Measurements from ENCODE around the gene ADGRF1.
"Not testable (repeated sequence)": the region's sequence is repeated elsewhere in the genome, so short reads cannot be mapped to it uniquely, and the experiment has no call there.

ADGRF1 gene

DNA sequence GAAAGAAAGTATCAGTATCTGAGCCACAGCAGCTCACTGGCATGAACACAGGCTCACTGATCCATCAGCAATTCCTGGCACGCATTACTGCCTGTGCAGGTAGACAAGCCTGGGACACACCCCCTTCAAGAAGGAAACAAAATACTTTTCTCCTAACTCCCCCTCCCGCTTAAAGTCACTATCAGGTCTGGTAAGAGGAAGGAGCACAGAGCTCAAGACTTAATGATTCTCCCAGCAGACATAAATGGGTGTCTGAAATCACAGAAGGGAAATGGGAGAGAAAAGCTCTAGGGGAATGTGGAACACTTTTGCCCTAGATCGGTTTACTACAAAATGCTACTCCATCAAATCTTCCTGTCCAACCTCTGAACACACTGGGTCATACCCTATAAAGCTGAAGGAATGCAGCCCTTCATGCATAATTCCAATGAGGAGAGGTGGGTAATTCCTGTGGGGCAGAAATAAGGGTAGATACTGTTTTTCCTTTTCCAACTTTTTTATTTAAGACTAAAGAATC is at the start of gene ADGRF1:
TSS of gene ADGRF1 (minus strand) at position 58 of the 517 bp plus-strand sequence. CDS start 13,271 bp downstream, outside the sequence.
- DNase-seq = no peak

DNA sequence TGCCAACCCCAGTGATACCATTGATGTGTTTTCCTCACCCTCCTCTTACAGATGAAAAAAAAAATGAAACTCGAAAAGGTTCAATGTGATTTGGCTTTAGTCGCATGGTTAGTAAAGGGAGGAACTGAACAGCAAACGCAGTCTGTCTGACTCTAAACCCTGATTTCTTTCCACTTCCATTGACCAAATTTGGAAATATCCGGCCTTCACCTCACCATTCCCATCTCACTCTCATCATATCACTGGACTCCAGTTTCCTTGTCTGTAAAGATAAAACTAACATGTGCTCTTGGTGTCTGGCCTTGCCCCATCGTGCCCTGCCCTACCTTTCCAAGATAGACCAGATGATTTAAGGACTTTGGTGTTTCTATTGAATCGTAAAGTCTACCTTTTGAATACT is 48.7 kb upstream of the ADGRF1 start:
- DNase-seq = no peak

DNA sequence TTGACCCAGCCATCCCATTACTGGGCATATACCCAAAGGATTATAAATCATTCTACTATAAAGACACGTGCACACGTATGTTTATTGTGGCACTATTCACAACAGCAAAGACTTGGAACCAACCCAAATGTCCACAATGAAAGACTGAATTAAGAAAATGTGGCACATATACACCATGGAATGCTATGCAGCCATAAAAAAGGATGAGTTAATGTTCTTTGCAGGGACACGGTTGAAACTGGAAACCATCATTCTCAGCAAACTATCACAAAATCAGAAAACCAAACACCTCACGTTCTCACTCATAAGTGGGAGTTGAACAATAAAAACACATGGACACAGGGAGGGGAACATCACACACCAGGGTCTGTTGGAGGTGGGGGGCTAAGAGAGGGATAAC is 47.3 kb upstream of the ADGRF1 start:
- not testable (repeated sequence) for DNase-seq

DNA sequence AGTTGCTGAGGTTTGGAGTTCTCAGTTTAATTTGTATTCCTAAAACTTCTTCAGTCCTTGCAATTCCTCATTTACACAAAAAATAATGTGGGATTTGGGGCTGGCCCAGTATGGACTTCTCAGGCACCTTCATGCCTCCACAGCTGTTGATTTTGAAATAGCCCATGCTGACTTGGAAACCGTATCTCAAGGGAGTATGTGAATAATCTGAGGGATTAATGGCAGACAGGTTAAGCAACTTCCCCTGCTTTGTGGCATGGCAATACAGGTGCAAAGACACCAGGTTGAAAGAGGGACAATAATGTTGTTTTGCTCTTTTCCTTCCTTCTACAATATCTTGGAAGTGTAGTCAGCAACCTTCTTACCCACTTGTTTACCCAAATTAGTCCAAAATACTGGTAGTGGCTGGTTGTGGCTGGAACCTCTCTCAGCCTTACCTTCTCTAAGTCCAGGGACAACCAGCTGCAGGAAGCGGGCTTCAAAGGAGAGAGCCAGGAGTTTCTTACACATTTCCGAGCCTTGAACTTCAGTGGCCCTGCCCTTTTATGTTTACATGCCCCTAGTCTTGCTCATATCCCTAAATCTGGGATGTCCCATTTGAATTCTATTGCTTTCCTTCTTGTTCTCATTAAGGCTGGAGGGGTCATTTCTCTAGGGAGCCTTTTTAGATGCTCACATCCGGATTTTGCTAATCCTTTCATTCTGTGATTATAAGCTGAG is 44.1 kb upstream of the ADGRF1 start:
- DNase-seq = no peak

DNA sequence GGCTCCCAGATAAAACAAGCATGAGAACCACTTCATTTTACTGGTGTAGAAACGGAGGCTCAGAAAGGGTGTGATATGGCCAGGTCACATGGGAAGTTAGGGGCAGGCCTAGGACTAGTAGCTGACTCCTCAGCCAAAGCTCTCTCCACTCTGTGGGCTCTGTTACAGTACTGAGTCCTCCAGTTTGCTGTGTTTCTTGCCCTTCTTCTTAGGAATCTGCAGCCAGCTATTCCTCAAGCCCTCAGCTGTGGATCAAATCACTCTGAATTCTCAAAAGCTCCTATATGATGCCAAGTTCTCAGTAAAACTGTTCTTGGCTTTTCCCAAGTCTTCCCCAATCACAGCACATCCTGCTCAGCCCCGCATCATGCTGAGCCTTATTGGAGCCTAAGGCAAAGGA is 42.5 kb upstream of the ADGRF1 start:
- no peak for DNase-seq

DNA sequence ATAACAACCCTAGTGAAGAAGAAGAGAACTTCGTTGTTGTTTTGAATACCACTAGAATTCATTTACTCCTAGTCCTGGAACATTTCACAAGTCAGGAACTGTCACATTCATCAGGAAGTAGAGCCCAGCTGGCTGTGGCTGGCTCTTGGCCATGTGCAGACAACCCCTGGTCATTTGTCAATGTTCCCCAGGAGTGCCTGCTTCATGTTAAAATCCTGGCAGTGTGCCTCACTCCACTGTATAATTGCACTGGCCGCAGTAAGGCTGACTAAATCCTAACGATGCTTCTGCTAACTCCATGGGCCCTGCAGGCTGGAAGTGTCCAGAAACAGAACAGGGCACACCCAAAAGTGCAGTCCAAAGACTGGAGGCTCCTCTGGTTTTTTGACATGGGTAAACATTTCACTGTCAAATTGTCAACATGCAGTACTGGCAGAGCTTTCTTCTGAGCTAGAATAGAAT is 41.5 kb upstream of the ADGRF1 start:
- peak; percentile 86 for DNase-seq

DNA sequence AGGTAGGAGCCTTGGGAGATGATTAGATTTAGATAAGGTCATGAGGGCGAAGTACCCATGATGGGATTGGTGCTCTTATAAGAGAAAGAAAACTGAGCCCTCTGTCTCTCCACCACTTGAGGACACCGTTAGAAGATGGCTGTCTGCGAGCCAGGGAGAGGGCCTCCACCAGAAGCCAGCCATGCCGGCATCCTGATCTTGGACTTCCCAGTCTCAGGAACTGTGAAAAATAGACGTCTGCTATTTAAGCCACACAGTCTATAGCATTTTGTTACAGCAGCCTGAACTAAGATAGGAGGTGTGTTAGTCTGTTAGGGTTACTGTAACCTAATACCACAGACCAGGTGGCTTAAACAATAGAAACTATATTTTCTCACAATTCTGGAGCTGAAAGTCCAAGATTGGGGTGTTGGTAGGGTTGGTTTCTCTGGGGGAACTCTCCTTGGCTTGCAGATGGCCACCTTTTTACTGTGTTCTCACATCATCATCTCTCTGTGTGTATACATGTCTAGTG is 38.0 kb upstream of the ADGRF1 start:
- DNase-seq = no peak

DNA sequence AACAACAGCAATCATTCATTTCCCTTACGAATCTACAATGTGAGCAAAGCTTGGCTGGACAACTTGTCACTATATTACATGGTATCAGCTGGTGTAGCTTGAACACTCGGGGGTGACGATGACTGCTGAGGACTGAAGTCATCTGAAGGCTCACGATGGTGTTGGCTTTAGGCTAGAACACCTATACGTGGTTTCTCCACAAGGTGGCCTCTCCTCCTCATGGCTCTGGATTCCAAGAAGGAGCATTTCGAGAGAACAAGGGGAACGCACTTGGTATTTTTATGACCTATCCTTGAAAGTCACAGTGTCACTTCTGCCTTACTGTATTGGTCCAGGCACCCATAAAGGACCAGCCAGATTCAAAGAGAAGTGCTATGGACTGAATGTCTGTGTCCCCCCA is 37.5 kb upstream of the ADGRF1 start:
- DNase-seq = no peak

DNA sequence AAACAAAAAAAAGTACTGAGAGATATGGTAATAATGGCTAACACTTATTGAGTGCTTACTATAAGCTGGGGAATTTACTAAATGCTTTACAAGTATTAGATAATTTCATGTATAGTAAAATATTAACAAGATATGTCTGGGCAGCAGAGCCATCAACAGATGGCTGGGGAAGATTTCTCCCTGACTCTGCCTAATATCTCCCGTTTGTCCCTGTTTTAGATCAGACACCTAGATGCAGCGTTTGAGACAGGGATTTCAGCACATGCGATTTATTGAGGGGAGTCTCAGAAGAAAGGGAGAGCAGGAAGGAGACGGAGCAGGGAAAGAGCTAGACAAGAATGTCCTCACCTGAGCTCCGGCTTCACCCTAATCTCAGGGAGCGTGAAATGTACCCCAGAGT is 36.9 kb upstream of the ADGRF1 start:
- DNase-seq = no peak

DNA sequence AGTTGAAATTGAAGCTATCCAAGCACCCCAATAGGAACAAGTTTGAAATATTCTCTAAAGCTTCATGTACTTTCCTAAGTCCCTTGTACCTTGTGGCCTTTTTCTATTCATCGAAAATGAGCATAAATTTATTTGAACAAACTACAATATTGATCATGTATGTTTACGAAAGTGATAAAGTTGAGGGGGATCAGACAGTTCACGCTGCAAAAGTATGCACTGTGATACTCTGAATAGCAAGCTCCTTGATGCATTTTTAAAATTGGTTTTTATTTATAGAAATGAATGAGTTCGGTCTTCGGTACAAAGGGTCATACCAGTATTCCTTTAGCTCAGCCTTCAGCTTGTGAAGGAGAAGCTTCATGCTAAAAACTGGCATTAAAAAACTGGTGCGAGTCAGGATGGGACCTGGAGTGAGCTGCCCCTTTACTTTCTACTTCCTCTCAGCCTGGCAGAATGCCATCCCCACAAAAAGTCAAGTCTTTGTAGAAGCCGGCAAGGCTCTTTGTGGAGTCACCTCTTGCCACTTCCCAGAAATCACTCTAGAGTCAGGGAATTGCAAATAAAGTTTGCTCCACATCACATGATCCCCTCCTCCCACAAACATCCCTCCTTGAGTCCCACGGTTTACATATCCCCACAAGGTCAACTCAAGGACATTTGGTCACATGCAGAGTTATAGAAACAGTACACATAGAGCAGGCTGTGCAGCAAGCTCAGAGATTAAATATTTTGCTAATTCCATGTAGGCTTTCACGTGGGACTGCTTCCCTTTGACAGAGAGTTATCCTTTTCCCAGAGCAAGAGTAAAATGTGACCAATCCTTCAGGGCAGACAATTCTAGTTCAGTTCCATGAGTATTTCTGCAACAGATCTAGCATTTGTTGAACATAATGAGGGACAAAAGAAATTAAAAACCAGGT is 34.6 kb upstream of the ADGRF1 start:
- no peak for DNase-seq

DNA sequence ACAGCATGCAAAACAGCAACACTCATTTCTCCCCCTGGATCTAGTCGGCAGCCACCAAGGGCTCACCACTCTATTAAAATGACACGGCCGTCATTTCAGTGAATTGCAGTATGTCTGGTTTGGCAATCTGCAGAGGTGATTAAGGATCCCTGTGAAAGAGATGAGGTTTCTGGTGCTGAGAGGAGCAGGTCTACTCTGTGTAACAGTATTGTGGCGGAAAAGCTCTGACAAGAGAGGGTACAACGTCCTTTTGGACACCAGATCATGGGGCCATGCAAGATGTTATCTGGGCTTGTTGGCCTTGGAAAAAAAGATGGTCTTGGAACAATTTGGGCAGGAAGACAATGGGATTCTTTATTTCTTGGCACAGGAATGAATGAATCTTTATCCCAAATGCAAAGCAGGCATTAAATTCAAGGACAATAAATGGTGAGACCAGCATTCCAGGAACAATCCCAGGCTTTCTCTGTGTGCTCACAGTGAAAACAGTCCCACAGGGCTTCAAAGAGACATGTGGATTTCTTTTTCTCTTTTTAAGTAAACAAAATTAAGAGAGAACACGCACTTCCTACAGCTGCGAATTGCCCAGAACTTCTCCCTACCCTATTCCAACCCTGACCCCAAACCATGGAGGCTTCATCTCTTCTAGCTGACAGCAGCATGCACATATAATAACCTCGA is 33.7 kb upstream of the ADGRF1 start:
- no peak for DNase-seq

DNA sequence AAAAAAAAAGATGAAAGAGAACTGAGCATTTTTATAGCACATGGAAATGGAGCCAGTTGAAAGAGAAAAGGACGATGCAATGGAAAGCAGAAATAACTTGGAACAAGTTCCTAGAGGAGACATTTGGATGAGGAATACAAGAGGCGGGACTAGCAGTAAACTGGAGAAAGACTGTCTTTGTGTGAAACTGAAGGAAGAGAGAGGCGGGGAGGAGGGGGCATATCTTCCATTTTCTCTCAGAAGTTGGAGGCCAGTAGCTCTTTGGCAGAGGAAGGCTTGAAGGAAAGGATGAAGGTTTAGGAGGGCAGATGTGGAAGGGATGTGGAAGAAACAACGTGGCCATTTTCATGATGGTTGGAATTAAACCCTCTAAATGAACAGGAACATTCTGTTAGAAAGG is 33.0 kb upstream of the ADGRF1 start:
- DNase-seq = no peak

DNA sequence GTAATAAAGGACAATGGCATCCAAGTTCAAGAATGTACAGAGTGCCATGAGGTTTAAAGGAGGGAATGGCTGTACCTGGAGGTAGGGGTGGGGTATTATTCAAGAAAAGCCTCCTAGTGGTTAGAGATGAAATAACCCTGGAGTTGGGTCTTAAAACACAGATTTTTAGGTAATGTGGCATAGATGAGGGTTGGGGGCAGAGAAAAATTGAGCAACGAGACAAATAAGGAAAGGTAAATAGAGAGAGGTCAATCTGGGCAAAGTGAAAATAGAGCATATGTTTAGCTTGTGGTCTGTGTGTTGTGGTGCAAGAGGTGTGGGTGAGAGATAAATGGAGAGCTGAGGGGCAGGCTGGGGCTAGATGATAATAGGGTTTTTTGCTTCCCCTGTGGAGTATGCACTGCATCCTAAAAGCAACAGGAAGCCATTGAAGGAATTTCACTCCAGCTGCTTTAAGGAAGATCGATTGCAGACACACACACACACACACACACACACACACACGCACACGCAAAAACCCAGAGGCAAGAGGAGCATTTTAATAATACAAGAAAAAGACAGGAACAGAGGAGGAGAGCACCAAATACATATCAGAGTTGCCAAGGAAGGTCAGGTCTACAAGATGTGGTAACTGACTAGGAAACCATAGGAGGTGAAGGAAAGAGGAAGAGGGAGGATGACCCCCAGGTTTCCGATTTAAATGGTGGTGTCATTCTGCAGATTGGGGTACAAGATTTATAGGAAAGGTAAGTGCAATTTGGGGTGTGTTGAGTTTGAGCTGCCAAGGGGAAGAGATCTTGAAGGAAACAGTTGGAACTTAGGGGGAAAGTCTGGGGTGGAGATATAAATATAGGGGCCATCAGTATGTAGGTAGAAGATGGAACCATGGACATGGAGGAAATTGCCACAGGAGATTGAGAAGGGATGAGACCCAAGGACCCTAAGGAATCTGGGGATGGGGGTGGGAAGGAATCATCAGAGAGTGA is 31.3 kb upstream of the ADGRF1 start:
- DNase-seq = no peak

DNA sequence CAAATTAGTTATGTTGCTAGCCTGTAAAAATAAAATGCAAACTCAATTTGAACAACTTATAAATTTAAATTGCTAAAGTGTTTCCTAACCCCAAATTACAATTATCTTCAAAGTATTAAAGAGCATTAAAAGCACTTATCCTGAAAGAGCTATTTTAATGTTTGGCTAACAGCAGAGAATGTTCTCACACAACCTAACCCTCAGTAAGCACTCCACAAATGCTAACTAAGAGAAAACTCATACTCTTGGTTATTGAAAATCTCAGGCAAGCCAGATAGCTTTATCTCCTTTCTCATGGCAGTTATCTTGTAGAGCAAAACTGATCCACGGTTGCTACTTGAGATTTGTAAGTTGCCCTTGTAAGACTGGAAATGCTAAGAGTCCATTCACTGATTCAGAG is 30.5 kb upstream of the ADGRF1 start:
- DNase-seq = no peak

DNA sequence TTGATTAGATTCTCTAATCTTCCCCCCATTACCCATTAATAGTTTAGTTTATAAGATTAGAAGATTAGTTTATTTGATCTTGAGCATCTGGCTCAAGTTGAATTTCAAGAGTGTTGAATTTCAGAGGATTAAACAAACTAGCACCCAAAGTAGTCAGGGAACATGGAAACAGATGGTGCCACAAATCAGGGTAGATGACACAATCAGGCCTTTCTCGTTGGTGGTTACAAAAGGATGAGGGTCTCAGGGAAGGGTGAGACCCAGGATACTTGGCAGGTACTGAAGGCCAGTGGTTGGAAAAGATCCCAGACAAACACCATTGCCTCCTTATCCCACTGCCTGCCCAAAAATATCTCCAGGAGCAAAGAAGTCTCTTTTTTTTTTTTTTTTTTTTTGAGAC is 29.5 kb upstream of the ADGRF1 start:
- DNase-seq = no peak

DNA sequence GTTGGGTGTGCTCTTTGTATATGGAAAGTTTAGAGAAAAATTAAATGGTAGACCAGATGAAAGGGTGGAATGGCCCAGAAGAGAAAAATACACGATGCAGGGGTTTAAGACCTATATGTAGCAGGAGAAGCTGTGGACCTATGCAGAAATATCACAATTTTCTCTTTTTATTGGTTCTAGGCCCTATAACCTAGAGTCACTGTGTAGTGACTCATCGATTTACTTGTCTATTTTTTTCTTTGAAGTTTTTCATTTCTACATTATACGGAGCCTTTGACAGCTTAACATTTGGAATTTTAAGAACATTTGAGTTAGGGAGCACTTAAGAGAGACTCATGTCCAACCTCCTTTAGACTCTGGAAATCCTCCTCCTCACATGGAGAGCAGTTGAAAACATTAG is 28.3 kb upstream of the ADGRF1 start:
- DNase-seq = no peak

DNA sequence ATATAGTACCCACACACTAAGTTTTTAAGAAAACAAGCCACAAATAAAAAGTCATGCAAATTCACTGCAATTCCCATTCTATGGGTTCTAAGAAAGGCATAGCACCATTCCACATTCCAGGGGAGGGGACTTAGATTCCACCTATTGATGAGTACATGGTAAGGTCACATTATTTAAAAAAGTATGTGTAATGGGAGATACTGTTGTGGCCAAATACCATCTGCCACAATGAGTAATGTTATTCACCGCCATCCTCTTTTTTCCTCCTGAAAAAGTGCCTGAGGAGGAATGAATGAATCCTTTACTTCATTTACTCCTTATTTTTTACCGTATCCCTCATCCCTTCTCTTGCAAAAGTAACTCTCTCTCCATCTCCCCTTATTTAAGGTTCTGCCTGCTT is 27.0 kb upstream of the ADGRF1 start:
- DNase-seq = no peak

DNA sequence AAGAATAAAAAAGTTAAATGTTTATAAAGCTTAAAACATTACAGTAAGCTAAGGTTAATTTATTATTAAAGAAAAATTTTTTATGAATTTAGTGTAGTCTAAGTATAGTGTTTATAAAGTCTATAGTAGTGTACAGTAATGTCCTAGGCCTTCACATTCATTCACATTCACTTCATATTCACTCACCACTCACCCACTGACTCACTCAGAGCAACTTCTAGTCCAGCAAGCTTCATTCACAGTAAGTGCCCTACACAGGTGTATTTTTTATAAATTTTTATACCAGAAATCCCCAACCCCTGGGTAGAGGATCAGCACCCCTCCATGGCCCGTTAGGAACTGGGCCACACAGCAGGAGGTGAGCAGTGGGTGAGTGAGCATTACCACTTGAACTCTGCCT is 24.3 kb upstream of the ADGRF1 start:
- DNase-seq = no peak

DNA sequence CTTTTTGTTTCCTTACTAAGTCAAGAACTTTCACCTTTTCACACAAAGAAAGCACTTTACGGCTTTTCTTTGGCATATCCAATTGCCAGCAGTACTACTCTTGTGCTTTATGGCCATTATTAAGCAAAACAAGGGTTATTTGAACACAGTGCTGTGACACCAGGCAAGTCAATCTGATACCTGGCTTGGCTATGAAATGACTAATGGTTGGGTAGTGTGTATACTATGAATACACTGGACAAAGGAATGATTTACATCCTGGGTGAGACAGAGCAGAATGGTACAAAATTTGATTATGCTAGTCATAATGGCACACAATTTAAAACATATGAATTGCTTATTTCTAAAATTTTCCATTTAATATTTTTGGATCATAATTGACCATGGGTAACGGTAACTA is 22.1 kb upstream of the ADGRF1 start:
- no peak for DNase-seq

DNA sequence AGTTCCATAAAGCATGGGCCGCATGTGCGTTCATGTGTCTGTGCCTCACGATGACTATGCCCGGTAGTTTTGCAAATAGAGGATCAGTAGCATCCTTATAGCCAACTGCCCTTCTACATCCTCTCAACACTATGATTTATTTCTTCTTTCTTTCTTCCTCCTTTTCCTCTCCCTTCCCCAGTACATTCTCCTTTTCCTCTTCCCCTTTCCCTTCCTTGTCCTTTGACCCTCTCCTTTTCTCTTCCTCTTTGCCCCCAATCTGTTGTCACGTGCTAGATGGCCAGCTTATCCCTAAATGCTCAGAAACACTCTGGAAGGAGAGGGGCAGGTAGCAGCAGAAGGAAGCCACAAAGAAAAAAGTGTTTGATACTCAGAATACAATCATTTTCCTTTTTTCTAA is 20.2 kb upstream of the ADGRF1 start:
- DNase-seq = no peak
